Renal pelvis (tissue), 12 donors: Measurements from ENCODE around the gene GPR37L1. TPM values are rescaled to one million over a fixed set of nuclear protein-coding genes. Genes with fewer than 3 reads are reported as not detected.

ENCODE experiments used
- DNase-seq: peaks from one replicate; pipeline ENCODE4 v3.0.0-alpha.2; 2013
- long read RNA-seq, 16 experiments: transcript quantifications; one replicate each; lab custom pipeline, GENCODE V29; 2026
- polyA plus RNA-seq, 3 donors: library from polyadenylated mRNA; unstranded; fragments of 120-200 nt; gene quantifications; one replicate each; pipeline ENCODE4 v1.2.1, GENCODE V29; 2013; ENCODE audit not compliant: insufficient read length in 3 of 3

GPR37L1 gene
- polyA plus RNA-seq: under 1 TPM; 0.09 to 0.13 (median 0.09) TPM
- long read RNA-seq, donor 1, full-length matches to known transcripts: 1 of 1 reads
- long read RNA-seq, donor 1, partial matches to known transcripts: 0 of 1 reads
- long read RNA-seq, donor 1, other reads (novel, unspliced or antisense): 0 of 1 reads
- long read RNA-seq, donor 2: 0 reads
- long read RNA-seq, donor 3, partial matches to known transcripts: 32 of 32 reads
- long read RNA-seq, donor 3, other reads (novel, unspliced or antisense): 0 of 32 reads
- long read RNA-seq, donor 4: 0 reads
- long read RNA-seq, donor 5, partial matches to known transcripts: 0 of 14 reads
- long read RNA-seq, donor 5, other reads (novel, unspliced or antisense): 14 of 14 reads
- long read RNA-seq, donor 6: 0 reads
- long read RNA-seq, donor 7: 0 reads
- long read RNA-seq, donor 8, partial matches to known transcripts: 0 of 10 reads
- long read RNA-seq, donor 8, other reads (novel, unspliced or antisense): 10 of 10 reads
- long read RNA-seq, donor 9: 0 reads
- long read RNA-seq, donor 10: 0 reads
- long read RNA-seq, donor 11: 0 reads
- long read RNA-seq, donor 12: 0 reads
- long read RNA-seq, donor 13: 0 reads
- long read RNA-seq, donor 14: 0 reads
- long read RNA-seq, donor 15, partial matches to known transcripts: 5 of 73 reads
- long read RNA-seq, donor 15, other reads (novel, unspliced or antisense): 68 of 73 reads
- long read RNA-seq, donor 16: 0 reads

DNA sequence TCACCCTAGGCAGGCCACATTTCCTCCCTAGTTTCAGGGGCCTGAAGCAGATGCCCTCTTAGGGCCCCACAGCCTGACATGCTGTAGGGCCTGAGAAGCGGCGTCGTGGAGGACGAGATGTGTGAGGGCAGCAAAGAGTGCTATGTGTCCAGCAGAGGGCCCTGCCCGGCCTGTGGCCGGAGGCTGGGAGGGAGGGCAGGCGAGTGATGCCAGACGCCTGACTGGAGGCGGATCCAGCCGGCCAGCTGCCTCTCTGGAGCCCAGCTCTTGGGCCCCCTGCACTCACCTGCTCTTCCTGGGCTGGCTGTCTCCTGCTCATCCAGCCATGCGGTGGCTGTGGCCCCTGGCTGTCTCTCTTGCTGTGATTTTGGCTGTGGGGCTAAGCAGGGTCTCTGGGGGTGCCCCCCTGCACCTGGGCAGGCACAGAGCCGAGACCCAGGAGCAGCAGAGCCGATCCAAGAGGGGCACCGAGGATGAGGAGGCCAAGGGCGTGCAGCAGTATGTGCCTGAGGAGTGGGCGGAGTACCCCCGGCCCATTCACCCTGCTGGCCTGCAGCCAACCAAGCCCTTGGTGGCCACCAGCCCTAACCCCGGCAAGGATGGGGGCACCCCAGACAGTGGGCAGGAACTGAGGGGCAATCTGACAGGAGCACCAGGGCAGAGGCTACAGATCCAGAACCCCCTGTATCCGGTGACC is at the start of gene GPR37L1:
Gene GPR37L1, plus strand, starts transcription at position 279 of the 697 bp plus-strand sequence. Its CDS starts 47 bp downstream, at position 326.
- DNase-seq: no peak

GRCh38 chr1:202073206-202073605 is 49.5 kb upstream of the GPR37L1 start:
- no peak for DNase-seq

DNA sequence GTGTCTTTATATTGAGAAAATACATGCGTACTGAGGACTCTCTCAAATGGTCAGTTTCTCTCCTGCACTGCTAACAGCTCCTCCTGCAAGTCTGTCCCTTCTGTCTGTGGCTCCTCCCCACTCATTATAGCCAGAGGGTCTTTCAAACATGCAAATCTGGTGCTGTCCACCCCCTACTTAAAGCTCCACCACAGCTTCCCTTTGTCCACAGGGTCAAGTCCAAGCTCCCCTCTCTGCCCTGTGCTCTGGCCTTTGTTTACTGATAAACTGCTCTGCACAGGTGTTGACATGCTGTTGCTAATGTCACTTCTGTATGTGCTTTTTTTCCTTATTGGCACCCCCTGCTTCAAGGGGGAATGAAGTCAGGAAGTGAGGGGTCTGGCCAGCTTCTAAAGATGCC is 47.7 kb upstream of the GPR37L1 start:
- DNase-seq: no peak

- no peak for DNase-seq
These were observed 47.3 kb upstream of the GPR37L1 start for GRCh38 chr1:202075389-202075788.

DNA sequence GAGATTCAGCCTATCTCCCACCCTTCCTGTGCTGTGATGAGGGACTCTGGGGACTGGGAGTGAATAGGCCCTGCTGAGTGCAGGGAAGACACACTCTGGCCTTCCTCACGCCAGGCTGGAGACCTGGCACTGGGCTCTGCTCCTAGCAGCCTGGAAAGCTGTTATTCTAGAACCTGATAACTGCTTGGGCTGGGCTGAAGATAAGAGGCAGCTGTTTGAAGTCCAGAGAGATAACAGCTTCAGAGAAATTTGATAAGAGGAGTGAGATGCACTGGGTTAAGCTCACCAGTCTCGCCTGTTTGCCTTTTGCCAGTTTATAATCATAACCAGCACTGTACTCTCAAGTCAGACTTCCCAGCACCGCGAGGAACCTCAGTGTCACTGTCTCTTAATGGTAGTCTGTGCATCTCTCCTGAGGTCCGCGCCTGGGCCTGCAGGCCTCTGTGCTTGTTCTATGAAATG is 46.6 kb upstream of the GPR37L1 start:
- no peak for DNase-seq

DNA sequence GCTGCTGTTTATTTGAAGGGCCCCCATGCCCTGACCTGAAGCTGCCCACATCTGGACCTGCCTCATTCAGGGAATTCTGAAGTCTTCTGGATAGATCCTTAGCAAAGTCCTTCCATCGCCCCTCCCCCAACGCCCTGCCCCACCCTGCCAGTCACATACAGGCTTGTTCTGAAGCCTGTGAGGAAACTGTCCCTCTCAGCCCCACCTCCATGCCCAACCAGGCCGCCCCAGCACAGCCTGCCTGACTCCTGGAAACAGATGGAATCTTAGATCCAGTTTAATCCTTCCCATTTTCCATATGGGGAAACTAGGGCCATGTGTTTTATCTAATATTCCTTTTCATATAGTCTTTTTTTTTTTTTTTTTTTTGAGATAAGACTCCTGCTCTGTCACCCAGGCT is 44.5 kb upstream of the GPR37L1 start:
- no peak for DNase-seq

GRCh38 chr1:202081992-202082391 is 40.7 kb upstream of the GPR37L1 start:
- DNase-seq: no peak

DNA sequence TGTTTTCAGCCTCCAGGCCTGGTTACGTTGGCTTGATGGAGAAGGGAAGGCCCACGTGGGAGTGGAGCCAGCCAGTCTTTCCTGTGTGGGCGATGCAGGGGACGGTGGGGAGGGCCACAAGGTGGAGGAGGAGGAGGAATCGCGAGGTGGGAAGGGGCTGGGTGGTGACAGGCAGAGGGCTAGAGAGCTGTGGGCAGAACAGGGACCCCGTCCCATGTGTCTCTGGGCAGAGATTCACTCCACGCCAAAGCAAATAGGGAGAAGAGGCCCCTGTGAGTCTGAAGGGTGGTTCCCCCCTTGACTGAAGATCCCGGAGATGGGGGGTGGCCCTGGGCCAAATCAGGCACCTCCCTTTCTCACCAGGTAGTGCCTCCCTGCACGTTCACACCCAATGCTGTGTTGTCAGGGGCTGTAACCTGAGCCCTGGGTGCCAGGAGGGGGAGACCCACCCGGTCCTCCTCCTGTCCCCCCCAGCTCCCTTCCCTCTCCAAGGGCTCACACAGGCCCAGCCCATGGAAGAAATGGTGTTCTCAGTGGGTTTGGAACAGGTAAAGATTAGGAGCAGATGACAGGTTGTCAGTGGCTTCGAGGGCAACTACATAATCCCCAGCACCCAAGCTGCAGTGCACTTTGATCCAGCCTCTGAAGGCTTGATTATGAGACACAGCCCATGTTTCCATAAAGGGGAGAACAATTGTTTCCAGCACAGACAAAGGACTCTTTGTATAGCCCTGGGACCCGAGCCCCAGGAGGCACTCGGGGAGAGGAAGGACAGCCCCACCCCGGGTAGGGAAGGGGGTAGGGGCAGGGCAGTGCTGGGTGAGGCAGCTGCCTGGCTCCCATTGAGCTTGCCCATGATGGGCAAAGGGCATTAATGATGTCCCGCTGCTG is 37.7 kb upstream of the GPR37L1 start:
- DNase-seq: no peak

DNA sequence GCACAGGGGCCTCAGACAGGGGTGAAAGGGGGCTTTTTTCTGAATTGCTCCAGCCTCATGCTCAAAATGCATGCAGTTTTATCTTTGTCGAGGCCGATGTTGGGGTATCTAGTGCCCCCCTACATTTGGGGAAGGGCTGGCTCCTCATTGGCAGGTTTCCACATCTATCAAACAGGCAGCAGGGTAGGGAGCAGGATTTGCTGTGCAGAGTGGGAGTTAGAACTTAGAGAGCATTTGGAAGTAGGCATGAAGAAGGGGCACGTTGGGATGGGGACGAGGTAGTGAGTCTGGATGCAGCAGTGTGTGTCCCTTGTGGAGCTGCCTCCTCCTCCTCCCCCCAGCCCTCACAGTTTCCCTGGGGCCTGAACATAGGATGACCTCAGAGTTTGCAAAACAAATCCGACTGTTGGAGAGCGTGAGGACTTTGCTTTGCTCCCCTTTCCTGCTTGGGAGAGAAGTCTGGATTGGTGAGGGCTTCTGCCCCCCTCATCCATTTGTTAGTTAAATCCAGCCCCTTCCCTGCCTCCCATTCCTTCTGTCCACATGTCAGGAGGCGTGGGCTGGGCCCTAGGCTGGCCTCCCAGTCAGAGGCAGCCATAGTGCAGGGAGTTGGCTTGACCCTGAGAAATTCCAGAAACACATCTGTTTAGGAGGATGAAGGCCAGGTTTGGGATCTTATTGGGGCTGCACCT is 36.9 kb upstream of the GPR37L1 start:
- no peak for DNase-seq

DNA sequence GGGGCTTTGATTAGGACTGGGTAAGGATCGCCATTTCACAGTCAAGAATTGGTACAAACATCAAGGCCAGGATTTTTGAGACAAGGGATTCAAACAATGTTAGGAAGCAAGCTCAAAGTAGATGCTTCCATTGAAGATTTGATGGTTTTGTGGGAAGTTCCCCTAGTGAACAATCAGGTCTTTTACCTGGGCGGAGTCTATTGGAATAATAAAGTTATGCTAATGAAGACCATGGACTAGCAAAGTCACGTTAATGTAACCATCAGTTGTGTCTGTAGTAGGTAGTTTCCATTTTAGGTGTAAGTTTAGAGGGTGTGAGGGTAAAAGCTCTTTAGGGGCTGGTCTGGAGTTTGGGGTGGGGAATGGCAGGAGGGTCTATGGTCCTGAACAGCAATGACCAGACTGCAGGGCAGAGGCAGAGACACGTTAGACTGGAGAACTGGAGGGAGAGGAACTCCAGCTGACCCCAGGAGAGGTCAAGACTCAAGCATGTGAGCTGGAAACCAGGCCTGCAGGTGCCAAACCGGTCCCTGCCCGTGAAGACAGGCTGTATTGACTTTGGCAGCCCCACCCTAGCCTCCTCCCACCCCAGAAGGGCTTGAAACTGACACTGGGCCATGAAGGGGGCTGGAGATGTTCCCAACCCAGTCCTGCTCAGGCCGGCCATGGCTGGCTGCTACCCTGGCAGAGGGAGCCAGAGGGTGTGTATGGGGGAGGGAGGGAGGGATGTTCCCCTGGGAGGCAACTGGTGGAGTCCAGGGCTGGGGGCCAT is 36.0 kb upstream of the GPR37L1 start:
- DNase-seq: no peak

DNA sequence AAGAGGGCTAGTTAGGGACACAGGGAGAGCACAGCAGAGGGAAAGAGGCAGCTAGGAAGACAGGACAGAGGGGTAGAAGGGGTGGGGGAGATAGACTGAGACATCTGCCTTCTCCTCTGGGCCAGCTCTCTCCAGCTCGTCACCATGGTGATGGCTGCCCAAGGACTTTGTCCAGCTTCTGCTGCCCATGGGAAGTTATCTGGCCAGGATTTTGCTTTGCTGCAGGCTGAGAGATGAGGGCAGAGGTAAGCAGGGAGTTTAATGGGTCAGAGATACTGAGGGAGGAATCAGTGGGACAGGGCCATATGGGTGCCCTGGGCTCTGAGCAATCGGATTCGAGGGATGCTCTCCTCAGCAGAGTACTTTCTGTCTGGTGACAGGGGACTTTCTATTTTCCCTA is 34.5 kb upstream of the GPR37L1 start:
- DNase-seq: no peak

GRCh38 chr1:202090994-202091393 is 31.7 kb upstream of the GPR37L1 start:
- no peak for DNase-seq

GRCh38 chr1:202093858-202094257 is 28.9 kb upstream of the GPR37L1 start:
- no peak for DNase-seq

GRCh38 chr1:202101184-202101583 is 21.5 kb upstream of the GPR37L1 start:
- no peak for DNase-seq

GRCh38 chr1:202104073-202104472 is 18.6 kb upstream of the GPR37L1 start:
- no peak for DNase-seq

DNA sequence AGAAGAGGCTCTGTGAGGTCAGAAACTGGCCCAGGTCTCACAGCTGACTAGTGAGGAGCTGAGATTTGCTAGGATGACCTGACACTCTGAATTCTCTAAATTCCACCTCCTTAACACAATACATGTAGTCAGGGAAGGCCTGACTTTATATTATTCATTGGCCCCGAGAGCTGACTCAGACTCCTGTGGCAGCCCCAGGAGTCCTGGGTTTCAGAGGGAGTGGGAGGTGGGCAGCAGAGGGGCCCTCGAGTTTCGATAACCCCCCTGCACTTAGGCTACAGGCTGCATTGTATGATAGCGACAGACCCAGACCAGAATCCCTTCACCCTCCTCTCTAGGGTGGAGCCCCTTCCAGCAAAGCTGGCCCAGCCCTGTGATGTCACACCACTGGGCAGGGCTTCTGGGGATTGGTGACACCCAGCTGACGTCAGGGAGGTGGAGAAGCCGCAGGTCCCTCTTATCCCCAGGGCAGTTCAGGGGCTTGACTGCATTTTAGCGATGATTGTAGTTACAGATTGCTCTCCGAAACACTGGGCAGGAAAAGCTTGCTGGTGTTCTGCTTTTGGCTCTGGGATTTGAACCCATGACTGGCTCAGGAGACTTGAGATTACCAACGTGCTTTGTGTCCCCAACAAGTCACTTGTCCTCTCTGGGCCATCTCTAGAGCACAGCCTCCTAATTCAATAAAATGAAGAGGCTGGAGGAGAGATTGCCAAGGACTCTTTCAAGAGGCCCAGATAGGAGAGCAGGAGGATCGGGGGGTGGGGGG is 17.0 kb upstream of the GPR37L1 start:
- DNase-seq: no peak

DNA sequence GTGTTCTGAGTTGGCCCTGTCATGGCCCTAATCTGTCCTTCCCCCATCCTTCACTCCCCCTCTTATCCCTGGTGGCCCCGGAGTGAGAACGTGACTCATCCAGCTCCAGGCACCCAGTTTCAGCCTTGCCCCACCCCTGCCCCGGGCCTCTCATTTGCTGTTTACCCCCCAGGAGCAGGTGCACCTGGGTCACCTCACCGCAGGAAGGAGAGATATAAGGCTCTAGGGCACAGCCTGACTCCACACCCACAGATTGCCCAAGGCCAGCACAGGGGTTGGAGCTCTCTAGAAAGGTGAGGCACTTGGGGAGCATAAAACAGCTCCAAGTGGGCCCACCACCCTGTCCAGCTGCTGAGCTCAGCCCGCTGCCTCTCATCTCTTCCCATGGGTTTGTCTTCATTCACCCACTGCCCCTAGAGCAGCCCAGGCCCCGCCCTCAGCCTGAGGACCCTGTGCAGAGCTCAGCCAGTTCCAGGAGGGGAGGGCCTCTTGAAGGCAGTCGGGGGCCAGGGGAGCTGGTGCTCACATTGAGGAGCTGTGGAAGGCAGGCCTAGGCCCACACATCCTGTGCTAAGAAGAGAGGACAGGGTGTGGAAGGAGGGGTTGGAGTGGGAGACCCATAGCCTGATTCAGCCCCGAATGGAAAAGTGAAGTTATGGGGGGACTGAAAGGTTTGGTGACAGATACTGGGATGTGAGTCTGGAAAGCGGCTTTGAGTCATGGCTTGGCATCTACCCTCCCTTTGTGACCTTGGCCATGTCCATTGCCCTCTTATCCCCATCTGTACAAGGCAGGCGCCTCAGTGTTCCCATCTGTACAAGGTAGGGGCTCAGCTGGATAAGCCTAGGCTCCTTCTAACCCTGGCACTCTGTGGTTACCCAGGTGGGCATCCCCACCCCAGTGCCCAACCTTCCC is 16.1 kb upstream of the GPR37L1 start:
- DNase-seq: no peak

GRCh38 chr1:202107321-202107761 is 15.4 kb upstream of the GPR37L1 start:
- no peak for DNase-seq
